Chondrocyte (in vitro differentiated cells): ENCODE measurements around the gene STK32A. TPM values are rescaled to one million over a fixed set of nuclear protein-coding genes. Genes with fewer than 3 reads are reported as not detected.

ENCODE experiments used
- DNase-seq: peaks from one replicate; pipeline ENCODE4 v3.0.0; 2021; ENCODE audit warnings: mixed read lengths, low spot score
- H3K27ac Mint-ChIP-seq: one replicate; pipeline ENCODE4 v1.8.0; 2021; ENCODE audit warnings: mild to moderate bottlenecking, moderate library complexity, mixed read lengths; ENCODE audit not compliant: unreplicated experiment
- H3K27me3 Mint-ChIP-seq: 2 replicates; pipeline ENCODE4 v1.8.0; 2021; ENCODE audit warnings: low read depth, mixed read lengths
- H3K36me3 Mint-ChIP-seq: 2 replicates; pipeline ENCODE4 v1.8.0; 2021; ENCODE audit warnings: low read depth, mixed read lengths
- H3K4me1 Mint-ChIP-seq: 2 replicates; pipeline ENCODE4 v1.8.0; 2021; ENCODE audit warnings: low read depth, mild to moderate bottlenecking, mixed read lengths
- H3K4me3 Mint-ChIP-seq: one replicate; pipeline ENCODE4 v1.8.0; 2021; ENCODE audit warnings: mild to moderate bottlenecking, moderate library complexity, mixed read lengths; ENCODE audit not compliant: unreplicated experiment
- H3K9me3 Mint-ChIP-seq: 2 replicates; pipeline ENCODE4 v1.8.0; 2021; ENCODE audit warnings: low read depth, mixed read lengths
- CTCF ChIP-seq: fragments of 200-600 bp; sonication (generic); IDR thresholded peaks from 2 replicates; pipeline ENCODE4 v1.5.0; 2021; ENCODE audit warnings: antibody characterized with exemption, mild to moderate bottlenecking, moderate library complexity
- total RNA-seq: library from RNA; stranded (reverse); gene quantifications from 3 replicates; pipeline ENCODE4 v1.2.1, GENCODE V29; 2021

Gene STK32A
- total RNA-seq, 1 donor from 2014 or later, result 0.12 TPM

GRCh38 chr5:147193123-147193522, 41.7 kb upstream of the STK32A start:
- H3K4me3 Mint-ChIP-seq, result no peak overlapping the region
- no peak for DNase-seq
- peaks cover 5% of the 10 kb centered on the region for H3K4me1 Mint-ChIP-seq
- no peak overlapping the region for H3K27ac Mint-ChIP-seq
- H3K9me3 Mint-ChIP-seq, result no peaks in the 10 kb centered on the region
- H3K36me3 Mint-ChIP-seq, result no peaks in the 10 kb centered on the region
- no peak for TF ChIP-seq CTCF
- H3K27me3 Mint-ChIP-seq, result peaks cover 28% of the 10 kb centered on the region

DNA sequence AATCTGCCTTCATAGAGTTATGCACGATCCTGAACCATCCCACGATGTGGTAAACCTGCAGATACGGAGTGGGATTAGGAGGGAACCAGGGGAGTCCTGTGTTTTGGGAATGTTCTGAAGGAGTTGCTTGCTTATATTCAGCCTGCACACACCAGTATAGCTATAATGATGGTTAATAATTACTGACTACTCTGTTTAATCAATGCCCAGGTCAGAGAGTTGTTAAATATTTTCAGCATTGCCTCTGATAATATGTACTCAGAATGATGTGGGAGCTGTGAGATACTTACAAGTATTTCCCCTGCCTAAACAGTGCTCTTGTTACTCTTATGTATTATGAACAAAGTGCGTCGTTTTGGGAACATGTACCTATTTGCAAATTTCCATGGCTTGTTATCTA, 34.8 kb upstream of the STK32A start:
- TF ChIP-seq CTCF, result no peak
- no peak overlapping the region for H3K4me3 Mint-ChIP-seq
- H3K27ac Mint-ChIP-seq, result no peak overlapping the region
- peaks cover 5% of the 10 kb centered on the region for H3K9me3 Mint-ChIP-seq
- no peaks in the 10 kb centered on the region for H3K4me1 Mint-ChIP-seq
- peaks cover 40% of the 10 kb centered on the region for H3K27me3 Mint-ChIP-seq
- no peak for DNase-seq
- H3K36me3 Mint-ChIP-seq, result no peaks in the 10 kb centered on the region

- DNase-seq, result no peak
- Mint-ChIP-seq H3K9me3 (peaks cover 5% of the 10 kb centered on the region), H3K4me3 (no peak overlapping the region), H3K4me1 (peaks cover 3% of the 10 kb centered on the region), H3K27me3 (peaks cover 29% of the 10 kb centered on the region), H3K36me3 (no peaks in the 10 kb centered on the region), H3K27ac (no peak overlapping the region)
- TF ChIP-seq CTCF, result no peak
Measured at GRCh38 chr5:147203213-147203612, 31.6 kb upstream of the STK32A start.

- no peaks in the 10 kb centered on the region for H3K36me3 Mint-ChIP-seq
- H3K27ac Mint-ChIP-seq, result no peak overlapping the region
- peaks cover 5% of the 10 kb centered on the region for H3K9me3 Mint-ChIP-seq
- DNase-seq, result no peak
- H3K4me3 Mint-ChIP-seq, result no peak overlapping the region
- no peak for TF ChIP-seq CTCF
- peaks cover 21% of the 10 kb centered on the region for H3K27me3 Mint-ChIP-seq
- H3K4me1 Mint-ChIP-seq, result peaks cover 4% of the 10 kb centered on the region
Measured at GRCh38 chr5:147204576-147204975, 30.2 kb upstream of the STK32A start.

DNA sequence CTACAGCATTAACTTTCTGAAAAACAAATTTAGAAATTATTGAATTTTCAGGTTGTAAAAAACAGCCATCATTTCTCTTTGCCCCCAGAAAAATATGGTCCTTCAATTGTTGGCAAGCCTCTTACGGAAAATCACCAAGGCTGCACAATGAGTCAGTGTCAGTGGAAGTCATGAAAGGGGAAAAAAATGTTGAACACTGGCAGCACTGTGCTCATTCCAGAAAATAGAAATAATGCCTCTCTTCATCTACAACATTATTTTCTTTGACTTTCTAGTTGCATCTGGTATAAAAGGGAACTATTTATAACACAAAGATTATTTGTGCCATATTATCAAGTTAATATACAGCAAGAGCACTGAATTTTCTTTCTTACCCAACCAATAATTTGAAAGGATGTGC, 26.7 kb upstream of the STK32A start:
- peaks cover 5% of the 10 kb centered on the region for H3K9me3 Mint-ChIP-seq
- no peak overlapping the region for H3K4me3 Mint-ChIP-seq
- no peak overlapping the region for H3K27ac Mint-ChIP-seq
- H3K27me3 Mint-ChIP-seq, result peaks cover 8% of the 10 kb centered on the region
- peaks cover 4% of the 10 kb centered on the region for H3K4me1 Mint-ChIP-seq
- DNase-seq, result no peak
- H3K36me3 Mint-ChIP-seq, result no peaks in the 10 kb centered on the region
- TF ChIP-seq CTCF, result no peak
